HG02610 (cell line): Measurements from ENCODE around the gene CLSTN2.

Experiments used
- ATAC-seq: cut with Tn5 transposase; IDR thresholded peaks from one replicate; pipeline ENCODE4 v1.9.1; 2021; ENCODE audit warnings: mild to moderate bottlenecking, moderate library complexity; ENCODE audit not compliant: unreplicated experiment

The CLSTN2 gene

GRCh38 chr3:140091143-140091542 lies 156.2 kb downstream of the CLSTN2 start:
- no peak for ATAC-seq

- ATAC-seq, result no peak
These were observed 158.0 kb downstream of the CLSTN2 start for GRCh38 chr3:140092848-140093536.

GRCh38 chr3:140093742-140094141 lies 158.8 kb downstream of the CLSTN2 start:
- no peak for ATAC-seq

- ATAC-seq, result no peak
These were observed 159.5 kb downstream of the CLSTN2 start for GRCh38 chr3:140094487-140094886.

DNA sequence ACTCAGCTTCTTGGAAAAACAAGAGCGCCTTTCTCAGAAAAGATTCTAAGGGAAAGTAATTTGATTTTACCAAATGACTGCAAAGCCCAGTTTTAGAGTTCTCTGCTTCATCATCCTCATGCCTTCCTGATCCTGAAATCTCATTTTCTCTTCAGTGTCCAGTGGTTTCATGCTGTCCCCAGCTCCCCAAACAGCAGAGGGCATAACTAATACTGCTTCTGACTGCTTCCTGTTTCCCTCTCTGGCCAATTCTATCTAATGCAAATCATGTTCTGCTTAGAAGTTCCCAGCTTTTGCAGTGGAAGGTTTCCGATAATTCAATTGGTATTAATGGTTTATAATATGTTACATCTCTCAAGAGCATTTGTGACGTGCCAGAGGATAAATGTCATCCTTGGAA lies 161.1 kb downstream of the CLSTN2 start:
- no peak for ATAC-seq

DNA sequence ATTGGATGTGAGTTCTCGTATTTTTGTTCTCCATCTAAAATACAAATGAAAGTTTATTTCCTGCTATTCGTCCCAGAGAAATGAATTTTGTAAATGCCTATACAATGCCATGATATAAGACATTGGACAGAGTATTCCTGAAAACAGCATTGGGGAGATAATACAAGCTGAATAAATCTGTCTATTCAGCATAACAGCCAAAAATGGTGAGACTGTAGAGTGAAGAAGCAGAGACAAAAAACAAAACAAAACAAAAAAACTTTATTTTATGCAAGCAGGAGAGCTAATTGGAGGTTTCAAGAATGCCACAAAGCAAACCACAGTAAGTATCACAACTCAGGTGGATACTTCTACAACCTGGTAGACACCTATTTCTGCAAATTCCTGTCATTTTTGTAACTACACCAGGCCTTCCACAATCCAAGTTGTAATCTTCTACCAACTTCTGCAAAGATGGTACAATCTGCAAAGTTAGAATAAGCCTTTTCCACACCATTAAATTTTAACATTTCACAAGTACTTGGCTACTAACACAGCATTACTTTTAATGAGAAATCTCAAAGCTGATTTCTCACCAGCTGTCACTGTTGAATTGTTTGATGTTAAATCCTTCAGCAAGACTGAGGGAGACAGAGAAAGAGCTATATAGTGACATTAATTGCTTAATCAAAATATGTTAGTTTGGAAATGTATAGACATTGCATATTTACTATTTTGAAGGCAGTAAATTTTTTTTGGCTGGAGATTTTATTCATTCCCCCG lies 163.1 kb downstream of the CLSTN2 start:
- ATAC-seq, result no peak

GRCh38 chr3:140100479-140100878 lies 165.5 kb downstream of the CLSTN2 start:
- no peak for ATAC-seq

DNA sequence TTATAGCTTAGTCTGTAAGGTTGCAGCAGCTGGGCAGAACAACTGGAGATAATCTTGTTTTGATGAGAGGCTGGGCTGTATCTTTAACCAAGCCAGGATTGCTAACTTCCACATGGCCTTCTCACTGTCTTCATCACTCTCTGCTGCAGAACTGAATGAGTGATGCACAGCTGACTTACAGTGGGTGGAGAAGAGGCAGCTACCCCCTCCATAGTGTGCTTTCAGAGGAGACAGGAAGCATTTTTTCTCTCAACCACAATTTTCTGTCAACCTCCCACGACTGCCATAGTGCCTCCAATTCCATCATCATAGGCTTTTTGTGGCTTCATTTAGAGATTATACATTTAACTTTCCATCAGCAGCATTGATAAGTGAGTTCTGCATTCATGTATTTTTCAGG lies 168.2 kb downstream of the CLSTN2 start:
- no peak for ATAC-seq

GRCh38 chr3:140103986-140104645 lies 169.1 kb downstream of the CLSTN2 start:
- no peak for ATAC-seq

DNA sequence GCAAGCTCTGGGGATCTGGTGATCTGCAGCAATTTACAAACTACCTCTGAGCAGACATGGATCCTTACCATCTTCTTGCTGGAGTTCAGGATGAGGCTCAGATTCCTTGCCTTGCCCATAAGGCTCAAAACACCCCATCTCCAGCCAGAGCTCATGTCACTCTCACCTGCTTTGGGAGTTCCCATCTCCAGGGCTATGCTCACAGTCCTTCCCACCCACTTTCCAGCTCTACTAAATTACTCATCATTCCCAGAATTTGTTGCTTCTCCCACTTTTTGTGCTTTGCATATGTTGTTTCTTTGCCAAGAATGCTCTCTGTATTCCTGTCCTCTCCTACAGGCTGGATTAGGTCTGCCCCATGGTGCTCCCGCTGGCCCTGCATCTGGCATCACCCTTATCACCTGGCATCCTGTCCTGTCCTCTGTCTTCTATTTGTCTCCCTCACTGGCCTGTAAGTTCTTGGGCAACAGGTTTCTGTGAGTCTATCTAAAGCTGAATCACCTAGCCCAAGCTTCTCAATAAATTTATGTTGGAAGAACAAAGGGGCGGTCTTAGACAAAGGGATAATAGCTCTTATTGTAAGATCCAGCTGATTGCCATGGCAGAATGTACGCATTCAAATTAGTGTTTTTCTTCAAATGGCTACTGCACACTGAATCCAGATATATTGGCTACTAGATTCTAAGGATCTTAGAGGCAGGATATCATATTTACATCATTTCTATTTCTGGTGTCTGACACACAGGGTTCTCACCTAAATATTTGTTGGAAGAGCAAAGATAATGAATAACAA lies 179.2 kb downstream of the CLSTN2 start:
- ATAC-seq, result no peak

DNA sequence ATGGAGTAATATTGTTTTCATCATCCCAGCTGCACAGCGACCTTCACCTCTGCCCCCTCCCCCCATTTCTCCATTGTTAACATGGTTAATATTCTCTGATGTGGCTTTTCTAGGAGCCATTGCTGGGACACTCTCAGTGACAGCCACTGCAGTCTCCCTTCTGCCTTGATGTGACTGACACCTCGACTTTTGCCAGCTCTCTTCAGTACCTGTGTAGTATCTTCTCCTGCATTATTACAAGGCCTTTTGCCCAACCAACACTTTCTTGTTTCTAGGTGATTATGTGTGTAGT lies 179.8 kb downstream of the CLSTN2 start:
- no peak for ATAC-seq

DNA sequence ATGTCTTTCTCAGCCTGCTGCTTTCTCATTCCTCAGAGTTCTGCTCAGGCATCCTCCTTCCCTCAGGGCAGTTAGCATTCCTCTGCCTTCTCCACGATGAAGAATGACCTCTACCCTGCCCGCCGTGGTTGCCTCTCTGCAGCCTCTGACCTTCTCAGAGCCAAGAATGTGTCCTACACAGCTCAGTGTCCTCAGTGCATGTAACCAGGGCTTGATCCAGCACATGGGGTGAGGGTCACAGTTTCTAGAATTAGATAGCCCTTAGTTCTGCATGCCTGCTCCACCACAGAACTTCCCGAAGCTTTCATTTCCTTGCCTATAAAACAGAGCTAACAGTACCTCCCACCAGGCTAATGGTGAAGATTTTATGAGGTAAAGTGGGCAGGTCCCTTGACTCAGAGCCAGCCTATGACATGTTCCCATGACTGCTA lies 182.1 kb downstream of the CLSTN2 start:
- no peak for ATAC-seq

DNA sequence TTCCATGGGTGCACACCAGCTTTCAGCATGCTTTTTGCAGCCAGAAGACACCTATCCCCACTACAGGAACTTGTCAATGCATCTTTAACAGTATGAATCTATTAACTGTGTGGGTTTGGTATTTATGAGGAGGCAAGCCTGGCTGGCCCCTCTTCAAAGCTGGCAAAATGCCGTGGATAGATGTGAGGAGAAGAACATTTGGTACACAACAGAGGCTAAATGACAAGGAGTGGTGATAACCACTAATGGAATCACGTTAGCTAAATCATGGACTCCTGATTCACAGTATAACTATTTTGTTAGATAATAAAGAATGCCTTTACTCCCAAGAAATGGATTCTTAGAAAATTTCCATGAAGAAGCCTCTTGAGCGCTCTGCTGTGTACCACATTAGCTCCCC lies 187.2 kb downstream of the CLSTN2 start:
- no peak for ATAC-seq

GRCh38 chr3:140128217-140128616 lies 193.2 kb downstream of the CLSTN2 start:
- no peak for ATAC-seq

DNA sequence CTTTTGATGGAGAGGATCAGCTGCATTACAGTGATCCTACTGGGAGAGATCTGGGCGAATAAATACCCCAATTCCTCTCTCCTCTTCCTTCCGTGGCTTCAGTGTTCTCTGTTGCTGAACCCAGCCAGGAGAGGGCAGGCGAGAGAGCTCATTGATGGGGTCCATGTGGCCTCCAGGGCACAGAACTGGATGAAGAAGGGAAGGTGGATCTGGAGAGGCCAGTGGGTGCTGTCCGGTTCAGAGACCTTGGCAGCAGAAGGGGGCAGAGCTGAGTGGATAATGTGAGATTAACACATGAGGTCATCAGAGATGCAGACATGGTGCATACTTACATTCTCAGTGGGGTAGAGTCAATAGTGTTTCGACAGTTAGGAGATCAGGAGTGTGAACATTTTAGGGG lies 193.6 kb downstream of the CLSTN2 start:
- ATAC-seq, result no peak

DNA sequence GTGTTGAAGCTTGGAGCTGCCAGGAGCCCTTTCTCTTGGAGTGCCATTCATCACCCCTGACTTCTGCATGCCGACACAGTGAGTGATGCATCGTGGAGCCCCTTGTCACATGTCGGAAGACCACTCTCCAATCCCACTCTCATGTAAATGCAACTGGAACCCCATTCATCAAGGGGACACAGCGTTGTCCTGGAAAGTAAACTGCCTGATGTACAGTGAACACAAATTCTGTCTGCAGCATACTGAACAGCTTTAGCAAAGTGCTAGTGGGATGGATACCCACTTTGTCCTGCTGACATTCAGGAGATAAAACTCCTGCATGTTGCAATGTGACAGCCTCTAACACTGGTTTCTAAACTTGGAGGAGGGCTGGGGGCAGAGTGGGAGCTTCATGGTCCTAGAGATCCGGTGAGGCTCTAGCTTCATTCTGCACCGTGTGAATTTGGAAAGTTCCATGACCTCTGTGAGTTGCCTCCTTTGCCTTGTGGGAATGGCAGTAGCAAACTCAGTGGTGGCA lies 194.8 kb downstream of the CLSTN2 start:
- ATAC-seq, result no peak

DNA sequence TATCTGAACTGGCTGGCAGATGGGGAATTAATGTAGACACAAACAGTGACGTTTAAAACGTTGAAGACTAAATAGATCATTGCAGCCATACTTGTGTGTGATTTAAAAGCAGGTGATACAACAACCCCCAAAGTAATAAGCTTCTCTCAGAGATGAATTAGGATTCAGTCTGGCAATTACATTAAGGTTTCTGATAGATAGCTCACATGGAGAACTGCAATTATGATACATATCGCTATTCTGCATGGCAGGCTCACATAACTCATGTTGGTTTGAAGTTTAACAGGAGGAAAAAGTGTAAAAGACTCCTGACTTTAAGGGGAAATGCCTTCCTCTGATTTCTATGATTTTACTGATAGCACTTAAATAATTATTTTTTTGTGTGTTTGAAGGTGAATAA lies 196.9 kb downstream of the CLSTN2 start:
- ATAC-seq, result no peak

- no peak for ATAC-seq
These were observed 199.4 kb downstream of the CLSTN2 start for GRCh38 chr3:140134231-140134965.

DNA sequence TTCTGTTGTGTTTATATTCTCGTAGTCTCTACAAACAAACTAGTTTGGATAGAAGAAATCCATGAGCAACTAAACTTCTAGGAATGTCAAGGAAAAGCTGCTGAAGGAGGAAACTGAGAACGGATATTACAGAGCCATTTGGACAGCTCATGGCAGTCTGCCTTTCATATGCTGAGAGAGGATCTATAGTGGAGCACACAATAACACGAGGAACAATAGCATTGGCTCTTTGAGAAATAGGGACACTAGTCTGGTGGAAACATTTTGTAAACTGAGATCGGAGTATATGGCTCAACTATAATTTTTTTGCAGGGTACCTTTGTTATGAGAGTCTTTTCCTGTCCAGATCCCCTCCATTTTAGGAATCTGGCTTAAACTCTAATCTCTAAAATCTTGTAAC lies 200.5 kb downstream of the CLSTN2 start:
- ATAC-seq, result no peak

GRCh38 chr3:140143367-140144069 lies 208.5 kb downstream of the CLSTN2 start:
- ATAC-seq, result no peak
